Measurements from ENCODE around the gene FRMPD4.
"Not testable (repeated sequence)": the region's sequence is repeated elsewhere in the genome, so short reads cannot be mapped to it uniquely, and the experiment has no call there.

The FRMPD4 gene

GRCh38 chrX:12494400-12495138 lies 356.3 kb downstream of the FRMPD4 start:
- in situ Hi-C loops (cut with MboI; ENCODE audit: low sequenced_read_pairs), result no loop called here

GRCh38 chrX:12496343-12496742 lies 358.1 kb downstream of the FRMPD4 start:
- in situ Hi-C loops (cut with MboI; ENCODE audit: low sequenced_read_pairs), result no loop called here

GRCh38 chrX:12497832-12498591 lies 359.7 kb downstream of the FRMPD4 start:
- in situ Hi-C loops (cut with MboI; ENCODE audit: low sequenced_read_pairs), result no loop called here

GRCh38 chrX:12505127-12505526 lies 366.9 kb downstream of the FRMPD4 start:
- in situ Hi-C loops (cut with MboI; ENCODE audit: low sequenced_read_pairs), result no loop called here

GRCh38 chrX:12515384-12515783 lies 377.1 kb downstream of the FRMPD4 start:
- in situ Hi-C loops (cut with MboI; ENCODE audit: low sequenced_read_pairs), result not testable (repeated sequence)

GRCh38 chrX:12526306-12526705 lies 388.0 kb downstream of the FRMPD4 start:
- in situ Hi-C loops (cut with MboI; ENCODE audit: low sequenced_read_pairs), result no loop called here

- in situ Hi-C loops (cut with MboI; ENCODE audit: low sequenced_read_pairs), result not testable (repeated sequence)
Measured at GRCh38 chrX:12538096-12538495, 399.8 kb downstream of the FRMPD4 start.

GRCh38 chrX:12542251-12542650 lies 404.0 kb downstream of the FRMPD4 start:
- in situ Hi-C loops (cut with MboI; ENCODE audit: low sequenced_read_pairs), result not testable (repeated sequence)

GRCh38 chrX:12548341-12548740 lies 410.1 kb downstream of the FRMPD4 start:
- in situ Hi-C loops (cut with MboI; ENCODE audit: low sequenced_read_pairs), result no loop called here

- in situ Hi-C loops (cut with MboI; ENCODE audit: low sequenced_read_pairs), result no loop called here
Measured at GRCh38 chrX:12548746-12549145, 410.5 kb downstream of the FRMPD4 start.

- in situ Hi-C loops (cut with MboI; ENCODE audit: low sequenced_read_pairs), result no loop called here
Measured at GRCh38 chrX:12554206-12554605, 415.9 kb downstream of the FRMPD4 start.

GRCh38 chrX:12563121-12563520 lies 424.8 kb downstream of the FRMPD4 start:
- in situ Hi-C loops (cut with MboI; ENCODE audit: low sequenced_read_pairs), result no loop called here

- in situ Hi-C loops (cut with MboI; ENCODE audit: low sequenced_read_pairs), result no loop called here
Measured at GRCh38 chrX:12564221-12564620, 425.9 kb downstream of the FRMPD4 start.

- in situ Hi-C loops (cut with MboI; ENCODE audit: low sequenced_read_pairs), result no loop called here
Measured at GRCh38 chrX:12567857-12568256, 429.6 kb downstream of the FRMPD4 start.

- in situ Hi-C loops (cut with MboI; ENCODE audit: low sequenced_read_pairs), result no loop called here
Measured at GRCh38 chrX:12570859-12571501, 432.7 kb downstream of the FRMPD4 start.

- in situ Hi-C loops (cut with MboI; ENCODE audit: low sequenced_read_pairs), result no loop called here
Measured at GRCh38 chrX:12579311-12579710, 441.0 kb downstream of the FRMPD4 start.

GRCh38 chrX:12580548-12580947 lies 442.3 kb downstream of the FRMPD4 start:
- in situ Hi-C loops (cut with MboI; ENCODE audit: low sequenced_read_pairs), result no loop called here

GRCh38 chrX:12581546-12581945 lies 443.3 kb downstream of the FRMPD4 start:
- in situ Hi-C loops (cut with MboI; ENCODE audit: low sequenced_read_pairs), result no loop called here

- in situ Hi-C loops (cut with MboI; ENCODE audit: low sequenced_read_pairs), result no loop called here
Measured at GRCh38 chrX:12582649-12583048, 444.4 kb downstream of the FRMPD4 start.

- in situ Hi-C loops (cut with MboI; ENCODE audit: low sequenced_read_pairs), result no loop called here
Measured at GRCh38 chrX:12583543-12583942, 445.3 kb downstream of the FRMPD4 start.

GRCh38 chrX:12595720-12596119 lies 457.4 kb downstream of the FRMPD4 start:
- in situ Hi-C loops (cut with MboI; ENCODE audit: low sequenced_read_pairs), result no loop called here

- in situ Hi-C loops (cut with MboI; ENCODE audit: low sequenced_read_pairs), result no loop called here
Measured at GRCh38 chrX:12610079-12610478, 471.8 kb downstream of the FRMPD4 start.
